A549 (cell line): ENCODE data around the gene ANO10. TPM values are rescaled to one million over a fixed set of nuclear protein-coding genes. Genes with fewer than 3 reads are reported as not detected.

Experiments used
- ATAC-seq, 2 experiments: fragments of 200-7000 bp in 1 of 2; fragments of >200 bp in 1 of 2; cut with Nextera tagmentation in 1 of 2; cut with Tn5 transposase in 1 of 2; 3 replicates each; pipeline versions ENCODE4 v1.8.0 to v1.9.1; 2018 to 2020; ENCODE audit warnings: mild to moderate bottlenecking in 1 of 2, moderate library complexity in 1 of 2
- CTCF ChIA-PET: fragments of 300-600 bp; sonication (Branson Sonifier 250); formaldehyde crosslinking; extraction: SDS; loops from one replicate; lab custom pipeline; 2021; ENCODE audit warnings: antibody characterized with exemption, inconsistent platforms; lab: Yijun Ruan, JAX
- POLR2A ChIA-PET: fragments of 350-600 bp; formaldehyde crosslinking; extraction: SDS; loops from one replicate; lab custom pipeline; 2021; ENCODE audit warnings: antibody characterized with exemption, inconsistent platforms; lab: Yijun Ruan, JAX
- DNase-seq, 2 experiments: peaks; one replicate each; pipeline versions ENCODE4 v3.0.0 to v3.0.0-alpha.2; 2011 to 2016; ENCODE audit warnings: low read depth in 1 of 2, low spot score in 1 of 2
- FAIRE-seq: peaks from 2 replicates; lab custom pipeline; 2011; peaks lifted over from hg19 to GRCh38; lab: Jason Lieb, UNC
- H3K27ac ChIP-seq, 2 experiments: fragments of >200 bp; sonication (Bioruptor Twin); formaldehyde crosslinking; 3 replicates each; pipeline ENCODE4 v1.5.1; 2016 to 2017
- H3K4me1 ChIP-seq: fragments of >200 bp; sonication (Bioruptor Twin); formaldehyde crosslinking; 3 replicates; pipeline ENCODE4 v1.6.1; 2016
- H3K4me2 ChIP-seq: fragments of >200 bp; sonication (Bioruptor Twin); formaldehyde crosslinking; 3 replicates; pipeline ENCODE4 v1.6.1; 2016
- H3K4me3 ChIP-seq: fragments of >200 bp; sonication (Bioruptor Twin); formaldehyde crosslinking; 3 replicates; pipeline ENCODE4 v1.5.1; 2016
- H3K9me3 ChIP-seq: fragments of >200 bp; sonication (Bioruptor Twin); formaldehyde crosslinking; 3 replicates; pipeline ENCODE4 v1.6.1; 2016
- CHD2 ChIP-seq: fragments of 150-350 bp; IDR thresholded peaks from 2 replicates; pipeline ENCODE4 v1.6.1; 2014; ENCODE audit warnings: low read length; ENCODE audit not compliant: partially characterized antibody
- EHF ChIP-seq: fragments of 250-450 bp; sonication (Bioruptor Pico); IDR thresholded peaks from 2 replicates; pipeline ENCODE4 v1.5.0; 2020; ENCODE audit warnings: mild to moderate bottlenecking
- EHMT2 ChIP-seq: fragments of 200-600 bp; sonication (generic); IDR thresholded peaks from 2 replicates; pipeline ENCODE4 v1.6.1; 2016; ENCODE audit warnings: antibody characterized with exemption, low read depth, mild to moderate bottlenecking, moderate library complexity
- HOXB5 ChIP-seq: fragments of 250-450 bp; sonication (Bioruptor Pico); IDR thresholded peaks from 2 replicates; pipeline ENCODE4 v1.5.0; 2020; ENCODE audit warnings: mild to moderate bottlenecking, moderate library complexity
- KDM1A ChIP-seq: fragments of 200-600 bp; sonication (generic); IDR thresholded peaks from 2 replicates; pipeline ENCODE4 v1.6.1; 2016; ENCODE audit warnings: low read depth, mild to moderate bottlenecking
- NPAS2 ChIP-seq: fragments of 250-450 bp; sonication (Bioruptor Pico); IDR thresholded peaks from 2 replicates; pipeline ENCODE4 v1.8.0; 2022; ENCODE audit warnings: mild to moderate bottlenecking, moderate library complexity, borderline replicate concordance
- WGBS: methylation state at CpG from one replicate; pipeline ENCODE4 v1.1.6; 2017; ENCODE audit errors: missing lambda C conversion rate; 5-methylcytosine and 5-hydroxymethylcytosine counted together
- polyA plus RNA-seq, 4 experiments: library from polyadenylated mRNA; depleted of rRNA in 3 of 4; stranded (reverse); fragments of >200 nt; fragmentation: RNase III in 1 of 4; extraction: RNeasy Plus Mini Kit Qiagen cat#74134 plus additional on column Dnase treatment in 1 of 4; gene quantifications; 2 replicates in 3 of 4; 3 replicates in 1 of 4; pipeline ENCODE4 v1.2.3, GENCODE V29; 2011 to 2017
- small RNA-seq, 6 experiments: library from RNA; depleted of rRNA; stranded (forward); fragments of <200 nt; gene quantifications; one replicate each; pipeline ENCODE3, GENCODE V24; 2012
- TF ChIP-seq, protein P1 (sequence below): fragments of 150-350 bp; IDR thresholded peaks from 2 replicates; pipeline ENCODE4 v1.6.1; 2014; ENCODE audit warnings: low read depth, mild to moderate bottlenecking, low read length
- TF ChIP-seq, protein P2 (sequence below): fragments of 200-600 bp; sonication (generic); IDR thresholded peaks from 2 replicates; pipeline ENCODE4 v1.6.1; 2016; ENCODE audit warnings: antibody characterized with exemption, mild to moderate bottlenecking, moderate library complexity

Gene ANO10
- polyA plus RNA-seq, 2 of the 4 experiments (the other 2 are of a cell fraction): 20.0 to 22.8 TPM

DNA sequence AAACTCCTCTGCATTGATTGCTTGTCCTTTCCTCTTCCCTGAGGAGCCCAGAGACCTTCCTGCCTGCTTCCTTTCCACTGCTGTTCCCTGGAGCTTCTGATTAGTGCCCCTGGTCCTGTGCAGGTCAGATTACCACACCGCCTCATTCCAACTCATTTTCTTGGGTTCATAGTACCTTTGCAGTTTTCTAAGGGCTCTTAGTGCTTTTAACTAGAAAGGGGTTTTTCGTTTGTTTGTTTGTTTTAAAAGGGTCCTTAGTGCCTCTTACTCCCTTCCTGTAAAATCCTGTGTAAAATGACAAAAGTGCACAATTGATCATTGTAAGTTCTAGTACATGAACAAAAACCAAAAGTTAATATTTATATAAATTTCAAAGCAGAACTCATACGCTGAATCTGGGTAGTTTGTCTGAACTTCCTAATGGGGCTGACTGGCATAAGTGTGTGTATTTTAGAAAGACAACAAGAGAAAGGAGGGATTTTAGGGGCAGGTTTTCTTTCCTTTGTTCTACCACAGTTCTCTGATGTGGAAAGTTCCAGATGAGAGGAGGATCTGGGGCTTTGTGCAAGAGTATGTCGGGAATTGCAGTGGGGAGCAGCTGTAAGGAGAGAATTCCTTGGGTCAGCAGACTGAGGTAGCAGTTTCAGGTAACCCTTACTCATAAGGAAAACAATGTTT, 304.9 kb downstream of the ANO10 start:
- H3K4me2 ChIP-seq: no peak overlapping the region
- ATAC-seq: no peak
- H3K9me3 ChIP-seq: no peaks in the 10 kb centered on the region
- ChIA-PET POLR2A (no interaction called here), CTCF (no interaction called here)
- TF ChIP-seq CHD2: no peak
- no peak for TF ChIP-seq HOXB5 (CRISPR knock-in tag)
- TF ChIP-seq, protein P1, sequence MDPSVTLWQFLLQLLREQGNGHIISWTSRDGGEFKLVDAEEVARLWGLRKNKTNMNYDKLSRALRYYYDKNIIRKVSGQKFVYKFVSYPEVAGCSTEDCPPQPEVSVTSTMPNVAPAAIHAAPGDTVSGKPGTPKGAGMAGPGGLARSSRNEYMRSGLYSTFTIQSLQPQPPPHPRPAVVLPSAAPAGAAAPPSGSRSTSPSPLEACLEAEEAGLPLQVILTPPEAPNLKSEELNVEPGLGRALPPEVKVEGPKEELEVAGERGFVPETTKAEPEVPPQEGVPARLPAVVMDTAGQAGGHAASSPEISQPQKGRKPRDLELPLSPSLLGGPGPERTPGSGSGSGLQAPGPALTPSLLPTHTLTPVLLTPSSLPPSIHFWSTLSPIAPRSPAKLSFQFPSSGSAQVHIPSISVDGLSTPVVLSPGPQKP: no peak
- TF ChIP-seq NPAS2 (CRISPR knock-in tag): no peak
- no peak for TF ChIP-seq EHF (CRISPR knock-in tag)
- no peak for TF ChIP-seq EHMT2
- no peak for TF ChIP-seq KDM1A
- TF ChIP-seq, protein P2, sequence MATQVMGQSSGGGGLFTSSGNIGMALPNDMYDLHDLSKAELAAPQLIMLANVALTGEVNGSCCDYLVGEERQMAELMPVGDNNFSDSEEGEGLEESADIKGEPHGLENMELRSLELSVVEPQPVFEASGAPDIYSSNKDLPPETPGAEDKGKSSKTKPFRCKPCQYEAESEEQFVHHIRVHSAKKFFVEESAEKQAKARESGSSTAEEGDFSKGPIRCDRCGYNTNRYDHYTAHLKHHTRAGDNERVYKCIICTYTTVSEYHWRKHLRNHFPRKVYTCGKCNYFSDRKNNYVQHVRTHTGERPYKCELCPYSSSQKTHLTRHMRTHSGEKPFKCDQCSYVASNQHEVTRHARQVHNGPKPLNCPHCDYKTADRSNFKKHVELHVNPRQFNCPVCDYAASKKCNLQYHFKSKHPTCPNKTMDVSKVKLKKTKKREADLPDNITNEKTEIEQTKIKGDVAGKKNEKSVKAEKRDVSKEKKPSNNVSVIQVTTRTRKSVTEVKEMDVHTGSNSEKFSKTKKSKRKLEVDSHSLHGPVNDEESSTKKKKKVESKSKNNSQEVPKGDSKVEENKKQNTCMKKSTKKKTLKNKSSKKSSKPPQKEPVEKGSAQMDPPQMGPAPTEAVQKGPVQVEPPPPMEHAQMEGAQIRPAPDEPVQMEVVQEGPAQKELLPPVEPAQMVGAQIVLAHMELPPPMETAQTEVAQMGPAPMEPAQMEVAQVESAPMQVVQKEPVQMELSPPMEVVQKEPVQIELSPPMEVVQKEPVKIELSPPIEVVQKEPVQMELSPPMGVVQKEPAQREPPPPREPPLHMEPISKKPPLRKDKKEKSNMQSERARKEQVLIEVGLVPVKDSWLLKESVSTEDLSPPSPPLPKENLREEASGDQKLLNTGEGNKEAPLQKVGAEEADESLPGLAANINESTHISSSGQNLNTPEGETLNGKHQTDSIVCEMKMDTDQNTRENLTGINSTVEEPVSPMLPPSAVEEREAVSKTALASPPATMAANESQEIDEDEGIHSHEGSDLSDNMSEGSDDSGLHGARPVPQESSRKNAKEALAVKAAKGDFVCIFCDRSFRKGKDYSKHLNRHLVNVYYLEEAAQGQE: no peak
- DNase-seq: no peak
- 82% methylated on average over 4 of the region's 4 CpGs for WGBS
- no peak for FAIRE-seq
- no peaks in the 10 kb centered on the region for H3K4me1 ChIP-seq
- H3K4me3 ChIP-seq: no peak overlapping the region
- H3K27ac ChIP-seq: no peak overlapping the region

Small RNAs within 50 kb of the gene (small RNA-seq; reads per million reads assigned to genes)
- gene RF00019: 0 reads per million in 6 experiments

Other genes with a start within 250 kb of the ANO10 start
- gene ABHD5, start 68.9 kb upstream of the ANO10 start, polyA plus RNA-seq (2011; rRNA removed): 17.3 and 17.8 TPM in 2 replicates
- 16.2 to 16.6 TPM (median 16.4 TPM) in 3 replicates for gene ABHD5, start 68.9 kb upstream of the ANO10 start, polyA plus RNA-seq (2017; fragmentation: RNase III; extraction: RNeasy Plus Mini Kit Qiagen cat#74134 plus additional on column Dnase treatment)